Fibroblast of skin of left biceps (primary cell): Measurements from ENCODE around the gene ABCC3.
A peak's percentile ranks its signal among the peaks of the same experiment; 100 is the strongest.

Experiments used
- DNase-seq, 2 experiments: peaks; one replicate each; pipeline ENCODE4 v3.0.0-alpha.2; 2013; ENCODE audit warnings: low read depth in 2 of 2

The ABCC3 gene

DNA sequence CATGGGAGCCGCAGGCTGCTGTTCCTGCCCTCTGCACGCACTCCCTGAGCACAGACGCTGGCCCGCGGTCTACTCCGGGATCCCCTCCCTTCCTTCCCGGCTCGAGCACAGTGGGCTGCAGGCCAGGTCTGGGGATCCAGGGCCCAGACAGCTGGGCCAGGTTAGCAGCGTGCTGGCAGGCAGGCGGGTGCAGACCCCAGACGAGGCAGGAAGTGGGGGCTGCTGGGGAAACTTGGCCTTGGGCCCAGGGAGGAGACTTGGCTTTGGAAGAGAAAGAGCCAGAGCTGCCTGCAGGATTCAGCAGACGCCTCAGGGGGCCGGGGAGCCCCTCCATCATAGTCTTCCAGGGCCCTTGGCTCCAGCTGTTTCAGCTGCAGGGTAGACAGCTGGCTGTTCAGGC is 30.2 kb upstream of the ABCC3 start:
- peak; percentile 78 to 81 for DNase-seq

DNA sequence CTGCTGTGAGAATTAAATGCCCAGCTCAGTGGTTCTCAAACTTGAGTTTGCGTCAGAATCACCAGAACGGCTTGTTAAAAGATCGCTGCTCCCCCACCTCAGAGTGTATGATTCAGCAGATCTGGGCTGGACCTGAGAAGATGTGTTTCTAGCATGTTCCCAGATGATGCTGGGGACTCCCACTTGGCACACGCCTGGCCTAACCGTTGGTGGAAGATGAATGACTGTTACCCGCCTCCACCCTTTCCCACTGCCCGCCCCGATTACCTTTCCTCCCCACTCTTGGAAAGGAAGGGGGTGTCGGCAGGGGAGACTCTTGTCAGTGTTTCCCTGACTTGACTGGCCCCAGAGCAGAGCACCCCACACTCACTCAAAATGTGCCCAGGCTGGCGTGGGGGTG is 29.3 kb upstream of the ABCC3 start:
- DNase-seq = no peak

GRCh38 chr17:50607522-50608175 is 27.0 kb upstream of the ABCC3 start:
- no peak for DNase-seq

DNA sequence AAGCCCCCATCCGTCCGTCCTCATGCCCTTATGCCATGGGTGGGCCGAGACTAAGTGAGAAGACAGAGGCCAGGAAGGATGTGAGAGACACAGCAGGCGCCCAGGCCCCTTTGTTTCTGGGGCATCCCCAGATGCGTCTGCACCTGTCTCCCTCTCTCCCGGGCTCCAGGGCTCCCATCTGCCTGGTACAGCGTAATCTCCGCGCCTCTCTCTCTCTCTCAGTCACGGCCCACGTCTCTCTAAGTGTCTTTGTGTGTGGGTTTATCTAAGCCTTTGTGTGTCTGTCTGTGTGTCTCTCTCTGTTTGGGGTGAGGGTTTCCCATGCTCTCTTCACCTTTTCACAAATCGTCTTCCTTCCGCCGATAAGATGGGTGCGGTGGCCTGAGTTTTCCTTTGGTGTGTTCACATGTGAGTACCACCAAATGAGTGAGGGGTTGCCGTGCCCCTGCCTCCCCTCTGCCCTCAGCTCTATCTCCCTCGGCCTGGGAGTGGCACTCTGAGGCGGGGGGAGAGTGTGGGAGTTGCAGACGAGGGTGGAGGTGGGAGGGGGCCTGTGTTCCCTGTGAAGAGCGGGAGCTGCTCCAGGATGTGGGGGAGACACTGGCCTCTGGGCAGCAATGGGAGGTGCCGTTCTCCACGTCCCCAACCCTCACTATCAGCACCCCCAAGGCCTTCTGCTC is 25.8 kb upstream of the ABCC3 start:
- no peak for DNase-seq

DNA sequence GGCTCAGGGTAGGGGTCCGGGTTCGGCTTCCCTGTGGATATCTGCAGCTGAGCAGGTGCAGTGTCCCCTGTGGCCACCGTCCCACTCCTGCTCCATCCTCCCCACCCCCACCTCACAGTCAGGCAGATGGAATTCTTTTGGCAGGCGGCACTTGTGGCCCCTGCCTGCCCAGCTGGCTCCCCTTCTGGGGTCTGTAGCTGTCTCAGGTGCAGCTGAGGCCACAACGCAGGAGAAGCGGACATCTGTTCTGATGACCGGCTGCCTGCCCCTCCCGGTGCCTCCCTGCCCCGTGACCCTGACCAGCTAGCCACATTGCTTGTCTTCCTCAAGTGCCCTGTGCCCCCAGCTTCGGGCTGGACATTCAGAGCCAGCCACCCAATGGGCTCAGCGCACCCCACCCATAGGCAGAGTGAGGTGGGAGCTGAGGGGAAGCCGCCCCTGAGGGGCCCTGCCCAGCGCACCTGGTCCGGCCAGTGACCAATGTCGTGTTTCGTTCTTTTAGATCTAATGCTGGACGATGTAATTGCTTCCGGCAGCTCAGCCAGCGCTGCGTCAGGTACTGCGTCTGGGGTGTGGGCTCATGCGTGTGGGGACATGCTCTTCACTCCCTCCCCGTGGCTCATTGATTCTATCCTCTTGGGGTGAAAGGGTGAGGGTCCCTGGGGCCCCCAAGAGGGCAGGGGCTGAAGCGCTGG is 25.2 kb upstream of the ABCC3 start:
- DNase-seq = no peak

DNA sequence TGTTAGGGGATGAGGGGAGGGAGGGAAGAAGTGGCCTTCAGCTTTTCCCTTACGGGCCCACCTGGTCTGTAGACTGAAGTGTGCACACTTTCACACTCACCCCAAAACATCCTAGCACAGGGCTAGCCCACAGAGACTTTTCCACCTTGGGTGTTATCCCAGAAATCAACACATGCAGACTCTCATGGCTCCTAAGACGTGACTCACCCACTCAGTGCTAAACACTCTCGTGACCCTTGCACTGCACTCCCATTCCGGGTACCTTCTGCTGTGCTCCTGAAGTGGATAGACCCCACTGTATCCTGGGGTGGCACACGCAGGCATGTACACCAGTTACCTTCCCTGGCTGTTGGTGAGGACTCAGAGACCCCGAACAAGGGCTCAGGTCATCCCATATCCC is 23.0 kb upstream of the ABCC3 start:
- no peak for DNase-seq

DNA sequence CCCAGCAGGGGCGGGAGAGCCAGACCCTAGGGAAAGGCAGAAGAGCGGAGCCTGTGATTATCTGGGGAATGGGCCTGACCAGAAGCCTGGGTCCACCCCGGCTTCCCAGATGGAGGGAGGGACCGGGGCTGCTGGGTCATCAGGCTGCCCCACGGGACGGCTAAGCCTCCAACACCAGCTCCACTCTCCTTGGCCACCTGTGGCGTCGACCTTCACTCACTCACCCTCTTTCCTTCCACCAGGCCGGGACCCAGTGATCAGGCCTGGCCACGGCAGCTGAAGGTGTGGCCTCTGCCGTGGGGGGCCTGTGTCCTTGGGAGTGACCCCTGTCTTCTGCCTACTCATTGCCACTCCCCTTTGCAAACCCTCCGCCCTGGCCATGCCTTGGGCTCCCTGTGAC is 22.4 kb upstream of the ABCC3 start:
- no peak for DNase-seq

DNA sequence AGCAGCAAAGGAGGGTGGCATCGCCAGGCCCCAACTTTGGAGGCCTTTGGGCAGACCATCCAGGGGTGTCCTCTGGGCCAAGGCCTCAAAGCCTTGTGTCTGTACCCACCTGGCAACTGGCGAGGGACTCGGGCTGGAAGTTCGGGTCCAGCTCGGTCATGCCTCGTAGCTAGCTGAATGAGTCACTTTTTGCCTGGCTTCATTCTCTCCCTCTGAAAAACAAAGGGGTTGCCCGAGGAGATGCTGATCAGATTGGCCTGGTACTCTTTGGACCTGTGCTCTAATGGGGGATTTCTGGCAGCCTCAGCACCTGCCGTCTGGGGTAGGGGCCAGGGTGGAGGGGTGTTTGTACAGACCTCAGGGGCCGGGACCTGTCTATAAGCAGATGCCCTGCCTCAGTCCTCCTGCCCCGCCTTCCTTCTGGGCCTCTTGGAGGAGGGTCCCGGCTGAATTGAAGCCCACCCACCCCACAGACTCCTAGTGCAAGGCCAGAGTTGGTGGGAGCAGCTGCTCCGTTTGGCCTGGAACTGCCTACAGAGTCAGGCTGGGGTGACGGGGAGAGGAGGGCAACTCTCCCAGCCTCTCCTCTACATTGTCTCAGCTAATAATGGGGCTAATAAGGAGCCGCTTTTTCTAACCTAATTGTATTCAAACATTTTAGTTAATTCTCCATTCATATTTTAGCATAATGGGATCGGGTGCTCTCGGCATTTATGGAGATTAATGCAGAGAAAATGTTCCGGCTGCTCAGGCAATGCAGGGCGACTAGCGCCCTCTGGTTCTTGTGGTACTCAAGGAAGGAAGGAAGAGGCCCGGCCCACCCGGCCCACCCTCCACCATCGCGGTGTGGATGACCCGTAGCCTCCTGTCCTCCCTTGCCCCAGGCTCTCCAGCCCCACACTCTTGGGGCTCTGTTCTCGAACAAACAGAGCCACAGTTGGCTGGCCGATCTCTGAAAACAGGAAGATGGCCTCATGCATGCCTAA is 21.4 kb upstream of the ABCC3 start:
- no peak for DNase-seq

GRCh38 chr17:50614471-50615051 is 20.1 kb upstream of the ABCC3 start:
- DNase-seq = no peak

GRCh38 chr17:50615828-50616227 is 18.9 kb upstream of the ABCC3 start:
- DNase-seq = no peak

DNA sequence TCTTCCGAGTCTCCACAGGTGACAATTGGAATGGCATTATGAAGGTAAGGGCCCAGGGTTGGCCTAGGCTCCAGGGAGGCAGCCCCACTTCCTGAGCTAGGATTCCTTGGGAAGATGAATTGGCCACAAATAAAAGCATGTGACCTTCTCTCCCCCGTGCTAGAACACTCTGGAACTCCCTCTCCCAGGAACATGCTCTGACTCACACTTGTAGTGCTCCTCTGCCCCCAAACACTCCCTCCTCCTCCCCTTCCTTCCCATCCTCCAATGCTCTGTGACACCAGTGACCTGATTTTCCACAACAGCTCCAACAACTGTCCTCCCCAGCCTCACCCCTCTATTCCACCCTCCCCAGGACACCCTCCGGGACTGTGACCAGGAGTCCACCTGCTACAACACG is 16.4 kb upstream of the ABCC3 start:
- DNase-seq = no peak

DNA sequence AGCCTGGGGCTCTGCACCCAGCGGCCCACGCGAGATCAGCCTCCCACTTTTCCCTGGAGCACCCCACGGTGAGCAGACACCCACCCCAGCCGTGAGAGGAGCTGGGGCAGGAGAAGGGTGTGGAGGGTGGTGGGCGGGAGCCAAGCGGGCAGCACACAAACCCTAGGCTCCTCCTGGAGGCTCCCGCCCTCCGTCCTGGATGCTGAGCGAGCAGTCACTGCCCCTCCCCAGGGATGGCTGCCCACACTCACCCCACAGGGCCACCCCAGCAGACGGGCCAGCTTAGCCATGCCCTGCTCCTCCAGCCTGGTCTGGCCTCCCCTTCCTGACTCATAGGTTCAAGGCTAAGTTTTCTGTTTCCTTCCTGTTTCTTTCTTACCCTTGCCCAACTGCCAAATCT is 15.7 kb upstream of the ABCC3 start:
- no peak for DNase-seq

DNA sequence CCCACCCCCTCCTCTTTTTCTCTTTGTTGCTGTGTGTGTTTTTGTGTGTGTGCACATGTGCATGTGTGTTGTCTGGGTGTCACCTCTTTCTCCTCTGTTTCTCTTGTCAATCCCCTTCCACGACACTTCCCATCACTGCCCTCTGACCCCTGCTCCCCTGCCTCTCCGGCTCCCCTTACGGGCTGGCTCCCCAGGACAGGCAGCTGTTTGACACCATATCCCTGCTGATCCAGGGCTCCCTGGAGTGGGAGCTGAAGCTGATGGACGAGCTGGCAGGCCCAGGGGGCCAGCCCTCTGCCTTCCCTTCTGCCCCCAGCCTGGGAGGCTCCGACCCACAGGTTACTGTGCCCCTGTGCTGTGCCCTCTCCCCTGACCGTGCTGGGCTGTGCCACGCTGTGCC is 15.2 kb upstream of the ABCC3 start:
- DNase-seq = no peak

DNA sequence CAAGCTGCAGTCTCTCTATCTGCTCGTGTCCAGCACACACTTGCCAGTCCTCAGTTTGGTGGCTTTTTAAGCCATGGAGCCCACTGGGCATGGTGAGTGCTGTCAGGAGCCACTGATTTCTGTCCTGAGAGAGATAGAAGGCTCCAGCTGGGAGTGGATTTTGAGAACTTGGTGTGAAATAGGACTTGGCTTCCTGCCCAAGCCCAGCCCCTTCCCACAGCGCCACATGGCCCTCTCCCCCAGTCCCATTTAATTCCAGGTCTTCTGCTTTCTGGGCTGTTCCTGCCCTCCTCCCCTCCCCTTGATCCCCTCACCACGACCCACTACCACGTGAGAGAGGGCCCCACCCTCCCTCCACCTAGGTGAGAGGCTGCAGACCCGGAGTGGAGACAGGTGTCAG is 14.4 kb upstream of the ABCC3 start:
- DNase-seq = no peak

DNA sequence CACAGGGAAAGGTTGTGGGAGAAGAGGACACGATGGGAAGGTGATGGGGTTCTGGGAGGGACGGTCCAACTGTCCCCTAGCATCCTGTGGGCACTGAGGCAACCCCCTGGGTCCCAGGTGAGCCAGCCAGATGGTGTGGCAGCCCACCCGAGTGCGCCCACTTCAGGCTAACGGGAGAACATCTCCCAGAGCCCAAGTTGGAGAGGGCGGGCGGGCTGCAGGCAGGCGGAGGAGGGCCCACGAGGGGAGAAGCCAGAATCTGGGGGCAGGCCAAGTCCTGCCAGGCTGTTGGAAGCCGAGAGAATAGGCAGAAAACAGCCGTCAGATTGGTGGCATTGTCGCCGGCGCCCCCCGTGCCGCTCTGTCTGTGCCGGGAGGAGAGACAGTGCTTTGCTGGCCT is 13.8 kb upstream of the ABCC3 start:
- no peak for DNase-seq

GRCh38 chr17:50621574-50622031 is 13.1 kb upstream of the ABCC3 start:
- no peak for DNase-seq

DNA sequence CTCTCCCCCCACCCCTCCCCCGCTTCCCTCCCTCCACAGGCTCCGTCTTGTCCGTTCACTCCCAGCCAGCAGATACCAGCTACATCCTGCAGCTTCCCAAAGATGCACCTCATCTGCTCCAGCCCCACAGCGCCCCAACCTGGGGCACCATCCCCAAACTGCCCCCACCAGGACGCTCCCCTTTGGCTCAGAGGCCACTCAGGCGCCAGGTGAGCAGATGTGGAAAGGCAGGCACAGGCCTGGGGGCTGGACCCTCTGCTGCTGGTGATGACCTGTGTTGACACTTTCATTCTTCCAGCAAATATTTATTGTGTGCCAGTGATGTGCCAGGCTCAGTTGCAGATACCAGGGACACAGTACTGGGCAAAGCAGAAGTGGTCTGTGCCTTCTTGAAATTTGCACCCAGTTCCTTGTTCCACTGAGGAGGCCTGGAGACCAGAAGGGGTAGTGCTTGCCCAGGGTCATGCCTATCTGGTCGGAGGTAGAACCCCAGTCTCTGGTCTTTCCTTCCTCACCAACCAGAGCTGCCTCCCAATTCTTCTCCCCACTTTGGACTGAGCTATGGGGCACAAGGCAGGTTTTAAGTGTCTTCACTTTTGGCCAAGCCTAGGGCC is 10.3 kb upstream of the ABCC3 start:
- no peak for DNase-seq

DNA sequence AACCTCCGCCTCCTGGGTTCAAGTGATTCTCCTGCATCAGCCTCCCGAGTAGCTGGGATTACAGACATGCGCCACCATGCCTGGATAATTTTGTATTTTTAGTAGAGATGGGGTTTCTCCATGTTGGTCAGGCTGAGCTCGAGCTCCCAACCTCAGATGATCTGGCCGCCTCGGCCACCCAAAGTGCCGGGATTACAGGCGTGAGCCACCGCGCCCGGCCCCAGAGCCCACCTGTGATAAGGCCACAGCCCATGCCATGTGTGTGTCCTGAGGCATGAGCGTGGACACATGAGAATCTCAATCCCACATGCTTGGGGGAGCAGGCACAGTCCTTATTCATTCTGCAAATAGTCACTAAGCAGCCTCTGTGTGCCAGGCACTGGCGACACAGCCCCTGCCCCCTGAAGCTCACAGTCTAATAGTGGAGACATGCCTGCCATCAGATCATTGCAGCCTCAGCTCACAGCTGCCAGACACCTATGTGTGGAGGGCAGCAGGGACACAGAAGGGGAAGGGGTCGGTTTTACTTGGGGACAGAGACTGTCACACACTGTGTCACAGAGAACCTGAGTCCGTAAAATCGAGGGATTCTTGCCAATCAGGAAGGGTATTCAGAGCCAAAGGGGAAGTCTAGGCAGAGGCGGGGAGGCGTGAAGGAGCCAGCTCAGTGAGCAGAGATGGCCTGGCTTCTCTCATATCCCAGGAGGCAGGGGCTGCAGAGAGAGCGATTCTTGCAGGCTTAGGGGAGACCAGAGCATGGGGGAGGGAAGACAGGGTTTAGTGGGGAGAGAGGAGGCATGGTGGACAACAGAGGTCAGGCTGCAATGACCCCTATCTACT is 9.4 kb upstream of the ABCC3 start:
- DNase-seq = no peak

GRCh38 chr17:50626037-50626574 is 8.6 kb upstream of the ABCC3 start:
- DNase-seq = no peak
